Gastroesophageal sphincter (tissue), 4 donors: ENCODE data around the gene IFIT1B. TPM values are rescaled to one million over a fixed set of nuclear protein-coding genes. Genes with fewer than 3 reads are reported as not detected.

Experiments
- ATAC-seq: fragments of 150-250 bp; one replicate; pipeline ENCODE4 v1.9.1; 2016; ENCODE audit warnings: mild to moderate bottlenecking, moderate library complexity
- H3K27ac ChIP-seq, 4 donors: fragments of 200-600 bp; sonication (generic) in 3 of 4; 1 replicate in 3 of 4; 2 replicates in 1 of 4; pipeline ENCODE4 v1.5.1; 2016 to 2019
- H3K27me3 ChIP-seq: fragments of 200-600 bp; sonication (generic); one replicate; pipeline ENCODE4 v1.5.1; 2019
- H3K36me3 ChIP-seq, 2 donors: fragments of 200-600 bp; sonication (generic); one replicate each; pipeline ENCODE4 v1.5.1; 2019; ENCODE audit warnings: control low read depth in 1 of 2
- H3K4me1 ChIP-seq, 3 donors: fragments of 200-600 bp; sonication (generic); 1 replicate in 2 of 3; 2 replicates in 1 of 3; pipeline ENCODE4 v1.5.1; 2016 to 2019; ENCODE audit warnings: control low read depth in 2 of 3
- H3K4me3 ChIP-seq, 2 donors: fragments of 200-600 bp; sonication (generic); one replicate each; pipeline ENCODE4 v1.5.1; 2019; ENCODE audit warnings: mild to moderate bottlenecking in 1 of 2, moderate library complexity in 1 of 2
- H3K9me3 ChIP-seq, 3 donors: fragments of 200-600 bp; sonication (generic); one replicate each; pipeline ENCODE4 v1.5.1; 2017 to 2019; ENCODE audit warnings: control low read depth in 2 of 3
- EP300 ChIP-seq: sonication (generic); formaldehyde crosslinking; IDR thresholded peaks from one replicate; pipeline ENCODE4 v1.6.1; 2017; ENCODE audit warnings: antibody characterized with exemption, mild to moderate bottlenecking
- POLR2A ChIP-seq, 2 donors: fragments of 450-650 bp; IDR thresholded peaks; one replicate each; pipeline ENCODE4 v1.6.1; 2017; ENCODE audit warnings: antibody characterized with exemption in 2 of 2, mild to moderate bottlenecking in 2 of 2, moderate library complexity in 1 of 2
- POLR2AphosphoS5 ChIP-seq: sonication (generic); formaldehyde crosslinking; IDR thresholded peaks from one replicate; pipeline ENCODE4 v1.6.1; 2017; ENCODE audit warnings: antibody characterized with exemption
- WGBS, 2 donors: methylation state at CpG; one replicate each; pipeline ENCODE4 v1.1.5; 2018; ENCODE audit warnings: low coverage in 1 of 2; 5-methylcytosine and 5-hydroxymethylcytosine counted together
- total RNA-seq, 4 donors: library from RNA; depleted of rRNA; stranded (reverse); fragments of >200 nt; gene quantifications; one replicate each; pipeline ENCODE4 v1.1.0, GENCODE V29; 2016
- TF ChIP-seq, protein P1 (sequence below), 4 experiments: fragments of 200-600 bp in 2 of 4; fragments of 450-650 bp in 2 of 4; sonication (generic) in 1 of 4; IDR thresholded peaks; one replicate each; pipeline ENCODE4 v1.5.1; 2017 to 2019; ENCODE audit warnings: antibody characterized with exemption in 4 of 4, mild to moderate bottlenecking in 2 of 4, moderate library complexity in 2 of 4

IFIT1B gene
- total RNA-seq, 4 donors from 2014 or later: not detected

DNA sequence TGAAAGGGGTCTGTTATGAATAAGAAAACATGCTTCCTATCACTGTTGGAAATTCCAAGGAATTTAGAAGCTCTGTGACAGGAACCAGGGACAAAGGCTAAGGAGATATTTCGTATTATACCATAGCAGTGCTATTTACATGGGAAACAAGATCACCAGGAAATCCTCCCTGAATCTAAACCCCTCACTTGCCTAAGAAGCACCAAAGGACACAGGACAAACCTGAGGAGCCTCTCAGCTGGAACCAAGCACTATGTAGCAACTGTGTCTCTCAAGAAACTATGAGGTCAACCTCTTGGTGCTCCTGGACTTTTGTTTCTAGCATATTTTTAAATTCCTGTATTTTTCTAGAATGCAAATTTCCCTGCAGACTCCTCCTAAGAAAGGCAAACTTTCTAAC is 20.8 kb upstream of the IFIT1B start:
- Histone ChIP-seq H3K9me3 (no peaks in the 10 kb centered on the region), H3K27ac (no peak overlapping the region), H3K4me1 (peaks cover 0 to 5% (median 4%) of the 10 kb centered on the region in 3 donors), H3K4me3 (no peak overlapping the region), H3K36me3 (no peaks in the 10 kb centered on the region), H3K27me3 (no peaks in the 10 kb centered on the region)
- TF ChIP-seq POLR2AphosphoS5: no peak
- TF ChIP-seq, protein P1, sequence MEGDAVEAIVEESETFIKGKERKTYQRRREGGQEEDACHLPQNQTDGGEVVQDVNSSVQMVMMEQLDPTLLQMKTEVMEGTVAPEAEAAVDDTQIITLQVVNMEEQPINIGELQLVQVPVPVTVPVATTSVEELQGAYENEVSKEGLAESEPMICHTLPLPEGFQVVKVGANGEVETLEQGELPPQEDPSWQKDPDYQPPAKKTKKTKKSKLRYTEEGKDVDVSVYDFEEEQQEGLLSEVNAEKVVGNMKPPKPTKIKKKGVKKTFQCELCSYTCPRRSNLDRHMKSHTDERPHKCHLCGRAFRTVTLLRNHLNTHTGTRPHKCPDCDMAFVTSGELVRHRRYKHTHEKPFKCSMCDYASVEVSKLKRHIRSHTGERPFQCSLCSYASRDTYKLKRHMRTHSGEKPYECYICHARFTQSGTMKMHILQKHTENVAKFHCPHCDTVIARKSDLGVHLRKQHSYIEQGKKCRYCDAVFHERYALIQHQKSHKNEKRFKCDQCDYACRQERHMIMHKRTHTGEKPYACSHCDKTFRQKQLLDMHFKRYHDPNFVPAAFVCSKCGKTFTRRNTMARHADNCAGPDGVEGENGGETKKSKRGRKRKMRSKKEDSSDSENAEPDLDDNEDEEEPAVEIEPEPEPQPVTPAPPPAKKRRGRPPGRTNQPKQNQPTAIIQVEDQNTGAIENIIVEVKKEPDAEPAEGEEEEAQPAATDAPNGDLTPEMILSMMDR (IDR thresholded peaks at IDR 0.05): no peak
- TF ChIP-seq EP300: no peak
- no peak for TF ChIP-seq POLR2A (IDR thresholded peaks at IDR 0.05)
- ATAC-seq: no peak
- 50 to 58% methylated on average over 1 of the region's 1 CpG for WGBS, 2 donors

DNA sequence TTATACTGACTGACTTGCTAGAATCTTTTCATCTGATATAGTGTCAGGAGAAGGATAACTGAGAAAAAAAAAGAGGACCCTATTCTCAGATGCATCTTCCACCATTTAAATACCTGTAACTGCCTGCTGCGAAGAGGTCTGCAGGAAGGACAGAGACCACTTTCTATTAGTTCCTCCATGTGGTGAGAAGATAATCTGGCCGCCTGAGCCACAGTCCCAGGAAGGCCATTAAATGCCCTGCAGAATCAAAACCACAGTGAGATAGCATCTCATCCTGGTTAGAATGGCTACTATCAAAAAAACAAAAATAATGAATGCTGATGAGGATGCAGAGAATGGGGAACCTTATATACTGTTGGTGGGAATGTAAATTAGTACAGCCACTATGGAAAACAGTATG is 19.9 kb upstream of the IFIT1B start:
- no peaks in the 10 kb centered on the region for H3K9me3 ChIP-seq
- WGBS, 2 donors: 74% methylated on average over 2 of the region's 2 CpGs; no CpG with 5 or more reads in 1 of the 2 donors
- no peak for ATAC-seq
- H3K4me3 ChIP-seq: no peak overlapping the region
- no peak for TF ChIP-seq POLR2AphosphoS5
- no peak for TF ChIP-seq EP300
- TF ChIP-seq, protein P1 (IDR thresholded peaks at IDR 0.05): no peak
- no peak for TF ChIP-seq POLR2A (IDR thresholded peaks at IDR 0.05)
- H3K4me1 ChIP-seq: no peaks in the 10 kb centered on the region
- no peak overlapping the region for H3K27ac ChIP-seq
- no peaks in the 10 kb centered on the region for H3K36me3 ChIP-seq
- H3K27me3 ChIP-seq: no peaks in the 10 kb centered on the region

DNA sequence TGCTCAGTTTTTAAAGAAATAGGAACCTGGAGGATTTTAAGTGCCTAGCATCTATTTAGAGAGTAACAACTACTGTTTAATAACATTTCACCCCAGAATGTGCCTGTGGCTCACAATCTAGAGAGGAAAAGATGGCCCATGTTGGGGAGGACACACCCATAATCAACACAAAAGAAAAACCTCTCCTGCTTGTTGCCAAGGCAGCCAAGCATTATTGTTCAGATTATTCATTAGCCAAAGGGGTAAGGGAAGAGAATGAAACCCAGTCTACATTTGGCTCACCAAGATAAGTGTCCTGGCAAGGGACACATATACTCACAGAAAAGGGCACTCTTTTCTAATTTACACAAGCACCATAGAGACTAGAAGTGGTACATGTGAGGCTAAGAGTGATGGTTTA is 17.7 kb upstream of the IFIT1B start:
- Histone ChIP-seq H3K4me3 (no peak overlapping the region), H3K4me1 (peaks cover 0 to 9% (median 0%) of the 10 kb centered on the region in 3 donors), H3K27ac (no peak overlapping the region), H3K27me3 (no peaks in the 10 kb centered on the region), H3K36me3 (no peaks in the 10 kb centered on the region), H3K9me3 (no peaks in the 10 kb centered on the region)
- no peak for TF ChIP-seq EP300
- no peak for TF ChIP-seq POLR2A (IDR thresholded peaks at IDR 0.05)
- TF ChIP-seq POLR2AphosphoS5: no peak
- TF ChIP-seq, protein P1 (IDR thresholded peaks at IDR 0.05): no peak
- no peak for ATAC-seq

DNA sequence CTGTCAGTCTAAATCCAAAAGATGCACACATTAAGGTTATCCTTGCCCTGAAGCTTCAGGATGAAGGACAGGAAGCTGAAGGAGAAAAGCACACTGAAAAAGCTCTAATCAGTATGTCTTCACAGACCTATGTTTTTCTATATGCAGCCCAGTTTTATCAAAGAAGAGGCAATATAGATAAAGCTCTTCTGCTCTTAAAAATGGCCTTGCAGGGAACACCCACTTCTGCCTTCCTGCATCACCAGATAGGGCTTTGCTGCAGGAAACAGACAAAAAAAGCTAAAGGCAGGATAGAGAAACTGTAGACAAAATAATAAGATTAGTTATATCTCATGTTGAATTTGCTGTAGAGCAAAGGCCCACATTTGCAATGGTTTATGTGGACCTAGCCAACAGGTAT is 14.9 kb upstream of the IFIT1B start:
- Histone ChIP-seq H3K4me1 (peaks cover 7 to 19% (median 7%) of the 10 kb centered on the region in 3 donors), H3K4me3 (no peak overlapping the region), H3K27me3 (no peaks in the 10 kb centered on the region), H3K27ac (no peak overlapping the region), H3K36me3 (no peaks in the 10 kb centered on the region), H3K9me3 (no peaks in the 10 kb centered on the region)
- no peak for ATAC-seq
- no peak for TF ChIP-seq EP300
- no peak for TF ChIP-seq POLR2AphosphoS5
- TF ChIP-seq POLR2A (IDR thresholded peaks at IDR 0.05): no peak
- TF ChIP-seq, protein P1 (IDR thresholded peaks at IDR 0.05): no peak

DNA sequence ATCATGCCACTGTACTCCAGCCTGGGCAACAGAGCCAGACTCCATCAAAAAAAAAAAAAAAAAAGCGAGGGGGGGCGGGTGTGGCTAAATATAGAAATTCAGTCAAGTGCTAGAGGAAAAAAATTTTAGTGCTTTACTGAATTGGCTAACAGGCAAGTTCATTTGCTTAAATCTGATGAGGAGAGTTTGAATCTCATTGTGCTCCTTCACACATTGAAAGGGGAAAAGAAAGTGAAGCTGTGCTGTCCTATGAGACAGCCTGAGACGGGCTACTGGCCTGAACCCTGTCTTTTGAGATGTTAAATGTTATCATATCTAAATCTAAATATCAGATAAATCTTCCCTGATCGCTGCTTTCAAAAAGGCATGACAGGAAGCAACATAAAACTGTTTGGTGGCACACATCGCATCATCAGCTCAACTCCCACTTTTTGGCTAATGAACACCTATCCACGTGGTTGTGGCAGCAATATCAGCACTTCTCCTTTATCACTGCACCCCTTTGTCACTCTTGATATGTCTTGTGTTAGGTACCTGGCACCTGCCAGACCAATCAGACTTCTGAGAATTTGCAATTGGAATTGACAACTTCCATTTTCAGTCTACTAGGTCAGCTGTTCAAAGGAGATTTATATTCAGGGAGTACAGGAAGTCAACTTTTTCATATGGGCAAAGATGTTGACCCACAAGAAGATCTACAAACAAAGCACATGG is 14.0 kb upstream of the IFIT1B start:
- ATAC-seq: no peak
- WGBS, 2 donors: 67 to 82% methylated on average over 5 of the region's 6 CpGs
- Histone ChIP-seq H3K4me3 (no peak overlapping the region), H3K36me3 (no peaks in the 10 kb centered on the region), H3K27me3 (no peaks in the 10 kb centered on the region), H3K27ac (no peak overlapping the region), H3K4me1 (peaks cover 7 to 29% (median 9%) of the 10 kb centered on the region in 3 donors), H3K9me3 (no peaks in the 10 kb centered on the region)
- no peak for TF ChIP-seq EP300
- TF ChIP-seq POLR2A (IDR thresholded peaks at IDR 0.05): no peak
- no peak for TF ChIP-seq POLR2AphosphoS5
- TF ChIP-seq, protein P1 (IDR thresholded peaks at IDR 0.05): no peak
